Superior temporal gyrus (tissue), 1 donor: ENCODE results near the gene ZPBP2.
"Not testable (repeated sequence)": the region's sequence is repeated elsewhere in the genome, so short reads cannot be mapped to it uniquely, and the experiment has no call there.

Experiments used
- DNase-seq: peaks from one replicate; pipeline ENCODE4 v3.0.0-alpha.2; 2016; ENCODE audit errors: extremely low spot score

The ZPBP2 gene, protein sequence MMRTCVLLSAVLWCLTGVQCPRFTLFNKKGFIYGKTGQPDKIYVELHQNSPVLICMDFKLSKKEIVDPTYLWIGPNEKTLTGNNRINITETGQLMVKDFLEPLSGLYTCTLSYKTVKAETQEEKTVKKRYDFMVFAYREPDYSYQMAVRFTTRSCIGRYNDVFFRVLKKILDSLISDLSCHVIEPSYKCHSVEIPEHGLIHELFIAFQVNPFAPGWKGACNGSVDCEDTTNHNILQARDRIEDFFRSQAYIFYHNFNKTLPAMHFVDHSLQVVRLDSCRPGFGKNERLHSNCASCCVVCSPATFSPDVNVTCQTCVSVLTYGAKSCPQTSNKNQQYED

DNA sequence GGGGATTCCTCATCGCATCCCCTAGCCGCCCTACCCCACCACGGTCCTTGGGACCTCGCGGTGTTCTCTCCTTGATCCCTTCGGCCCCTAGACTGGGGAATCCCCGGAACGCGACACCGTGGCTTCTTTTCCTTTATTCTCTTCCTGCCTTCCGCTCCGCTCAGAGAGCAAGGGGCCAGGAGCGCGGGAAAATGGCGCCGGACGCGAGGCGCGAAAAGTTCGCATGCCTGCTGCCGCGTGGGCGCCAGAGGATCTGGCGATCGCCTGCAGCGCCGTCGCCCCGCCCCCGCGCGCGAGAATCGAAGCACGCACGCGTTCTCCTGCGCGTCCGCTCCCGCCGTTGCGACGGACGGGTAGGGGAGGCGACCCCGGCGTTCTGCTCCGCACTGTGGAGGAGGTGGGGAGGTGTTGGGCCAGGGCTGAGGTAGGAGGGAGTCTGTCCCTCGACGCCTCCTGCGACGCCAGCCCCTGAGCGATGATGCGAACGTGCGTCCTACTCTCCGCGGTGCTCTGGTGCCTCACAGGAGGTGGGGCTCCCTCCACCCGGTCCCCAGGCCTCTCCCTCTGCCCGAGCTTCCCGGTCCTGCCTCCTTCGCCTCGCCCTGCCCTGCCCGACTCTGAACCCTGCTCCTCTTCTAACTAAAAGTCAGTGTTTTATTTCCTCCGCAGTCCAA is at the start of gene ZPBP2:
Gene ZPBP2 (plus strand): TSS at position 323 of the 674 bp plus-strand sequence. CDS start 153 bp downstream, at position 476.
- DNase-seq: no peak

DNA sequence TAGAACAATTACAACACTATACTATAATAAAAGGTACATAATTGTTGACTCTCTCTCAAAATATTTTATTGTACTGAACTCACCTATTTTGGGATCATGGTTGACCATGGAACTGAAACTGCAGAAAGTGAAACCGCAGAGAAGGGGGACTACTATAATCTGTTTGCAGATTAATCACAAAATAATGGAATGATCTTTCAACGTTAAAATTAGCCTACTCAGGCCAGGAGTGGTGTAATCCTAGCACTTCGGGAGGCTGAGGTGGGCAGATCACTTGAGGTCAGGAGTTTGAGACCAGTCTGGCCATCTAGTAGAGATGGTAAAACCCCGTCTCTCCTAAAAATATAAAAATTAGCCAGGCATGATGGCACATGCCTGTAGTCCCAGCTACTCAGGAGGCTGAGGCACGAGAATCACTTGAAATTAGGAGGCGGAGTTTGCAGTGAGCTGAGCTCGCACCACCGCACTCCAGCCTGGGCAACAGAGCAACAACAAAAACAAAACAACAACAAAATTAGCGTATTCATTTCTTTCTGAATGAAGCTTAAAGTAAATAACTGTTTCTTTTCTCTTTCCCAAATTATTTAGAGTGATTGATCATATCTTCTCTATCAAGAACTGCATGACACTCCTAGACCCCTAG is 49.5 kb upstream of the ZPBP2 start:
- DNase-seq: no peak

DNA sequence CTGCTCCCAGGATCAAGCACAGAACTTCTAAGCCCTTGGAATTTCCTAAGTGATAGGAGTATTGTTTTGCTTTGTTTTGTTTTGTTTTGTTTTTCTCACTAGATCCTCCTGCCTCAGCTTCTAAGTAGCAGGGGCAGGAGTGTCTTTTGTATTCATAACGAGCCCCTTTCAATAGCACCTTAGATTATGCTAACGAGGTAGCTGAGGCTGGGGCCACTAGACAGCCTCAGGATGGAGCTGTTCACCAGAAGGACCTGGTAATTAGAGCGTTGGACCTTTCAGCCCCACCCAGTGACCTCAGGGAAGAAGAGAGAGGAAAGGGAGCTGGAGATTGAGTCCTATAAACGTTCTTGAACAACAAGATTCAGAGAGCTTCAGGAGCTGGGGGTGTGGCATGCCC is 47.5 kb upstream of the ZPBP2 start:
- no peak for DNase-seq

DNA sequence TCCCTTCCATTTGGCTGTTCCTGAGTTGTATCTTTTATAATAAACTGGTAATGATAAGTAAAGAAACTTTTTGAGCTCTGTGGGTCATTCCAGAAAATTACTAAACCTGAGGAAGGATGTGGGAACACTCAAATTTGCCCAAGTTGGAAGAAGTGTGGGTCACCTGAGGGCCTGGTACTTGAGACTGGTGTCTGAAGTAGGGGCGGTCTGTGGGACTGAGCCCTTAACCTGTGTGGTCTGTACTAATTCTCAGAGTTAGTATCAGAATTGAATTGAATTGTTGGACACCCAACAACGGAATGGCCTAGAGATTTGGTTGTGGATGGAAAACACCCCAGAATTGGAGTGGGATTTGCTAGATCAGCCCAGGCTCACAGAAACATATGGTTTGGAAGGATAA is 47.0 kb upstream of the ZPBP2 start:
- DNase-seq: no peak

DNA sequence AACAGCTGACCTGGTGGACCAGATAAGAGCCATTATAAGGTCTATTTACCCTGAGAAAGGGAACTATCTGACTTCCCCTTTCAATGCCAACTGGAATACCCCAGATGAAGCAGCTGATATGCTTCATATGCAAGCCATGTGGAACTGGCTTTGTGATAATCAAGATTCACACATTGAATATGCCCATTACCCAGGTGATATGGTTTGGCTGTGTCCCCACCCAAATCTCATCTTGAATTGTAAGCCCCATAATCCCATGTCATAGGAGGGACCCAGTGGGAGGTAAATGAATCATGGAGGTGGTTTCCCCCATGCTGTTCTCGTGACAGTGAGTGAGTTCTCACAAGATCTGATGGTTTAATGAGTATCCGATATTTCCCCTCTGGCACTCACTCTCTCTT is 46.0 kb upstream of the ZPBP2 start:
- no peak for DNase-seq

DNA sequence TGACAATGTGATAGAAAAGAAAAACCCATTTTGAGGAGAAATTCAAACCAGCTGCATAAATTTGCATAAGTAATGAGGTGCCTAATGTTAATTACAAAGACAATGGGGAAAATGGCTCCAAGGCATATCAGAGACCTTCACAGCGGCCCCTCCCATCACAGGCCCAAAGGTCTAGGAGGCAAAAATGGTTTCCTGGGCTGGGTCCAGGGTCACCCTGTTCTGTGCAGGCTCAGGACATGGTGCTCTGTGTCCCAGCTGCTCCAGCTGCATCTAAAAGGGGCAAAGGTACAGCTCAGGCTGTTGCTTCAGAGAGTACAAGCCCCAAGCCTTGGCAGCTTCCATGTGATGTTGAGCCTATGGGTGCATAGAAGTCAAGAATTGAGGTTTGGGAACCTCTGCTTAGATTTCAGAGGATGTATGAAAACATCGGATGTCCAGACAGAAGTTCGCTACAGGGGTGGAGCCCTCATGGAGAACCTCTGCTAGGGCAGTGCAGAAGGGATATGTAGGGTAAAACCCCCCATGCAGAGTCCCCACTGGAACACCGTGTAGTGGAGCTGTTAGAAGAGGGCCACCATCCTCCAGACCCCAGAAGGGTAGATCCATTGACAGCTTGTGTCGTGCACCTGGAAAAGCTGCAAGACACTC is 44.5 kb upstream of the ZPBP2 start:
- no peak for DNase-seq

DNA sequence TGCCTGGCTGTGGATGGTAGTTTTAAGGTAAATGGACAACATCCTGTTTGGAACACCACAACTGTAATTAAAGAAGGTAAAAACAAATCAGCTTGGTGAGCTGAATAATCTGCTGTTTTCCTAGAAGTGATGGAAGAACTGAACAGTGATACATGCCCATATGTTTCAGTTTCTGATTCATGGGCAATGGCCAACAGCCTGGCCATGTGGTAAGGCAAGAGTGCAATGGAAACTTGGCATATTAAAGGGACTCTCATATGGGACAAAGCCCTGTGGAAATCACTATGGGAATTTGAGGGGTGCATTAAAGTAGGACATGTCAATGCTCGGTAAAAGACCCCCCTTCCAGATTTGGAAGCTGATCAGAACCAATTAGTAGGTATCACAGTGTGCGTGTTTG is 41.7 kb upstream of the ZPBP2 start:
- DNase-seq: no peak

DNA sequence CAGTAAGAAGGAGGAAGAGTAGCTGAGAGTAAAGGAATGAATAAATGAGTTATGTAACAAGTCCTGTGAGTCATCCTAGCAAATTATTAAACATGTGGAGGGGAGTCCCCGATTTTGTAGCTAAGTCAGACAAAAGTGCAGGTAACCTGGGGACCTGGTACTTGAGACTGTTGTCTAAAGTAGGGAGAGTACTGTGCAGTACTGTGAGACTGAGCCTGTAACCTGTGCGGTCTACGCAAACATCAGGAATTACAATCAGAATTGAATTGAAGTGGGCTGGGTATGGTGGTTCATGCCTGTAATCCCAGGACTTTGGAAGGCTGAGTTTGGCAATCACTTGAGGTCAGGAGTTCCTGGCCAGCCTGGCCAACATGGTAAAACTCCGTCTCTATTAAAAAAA is 39.6 kb upstream of the ZPBP2 start:
- no peak for DNase-seq

DNA sequence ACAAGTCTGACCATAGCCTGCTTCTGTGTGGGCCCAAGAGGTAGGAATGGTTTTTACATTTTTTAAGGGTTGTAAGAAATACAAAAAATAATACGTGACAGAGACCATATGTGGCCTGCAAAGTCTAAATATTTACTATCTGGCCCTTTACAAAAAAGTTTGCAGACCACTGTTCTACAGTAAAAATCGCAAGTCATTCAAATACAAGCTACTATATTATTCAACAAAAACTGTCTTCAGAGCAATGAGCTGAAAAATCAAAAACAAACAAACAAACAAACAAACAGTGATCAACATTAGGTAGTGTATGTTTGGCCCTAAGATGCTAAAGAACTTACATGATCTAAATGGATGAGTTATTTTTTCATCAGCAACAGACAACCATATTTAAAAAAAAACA is 36.4 kb upstream of the ZPBP2 start:
- no peak for DNase-seq

DNA sequence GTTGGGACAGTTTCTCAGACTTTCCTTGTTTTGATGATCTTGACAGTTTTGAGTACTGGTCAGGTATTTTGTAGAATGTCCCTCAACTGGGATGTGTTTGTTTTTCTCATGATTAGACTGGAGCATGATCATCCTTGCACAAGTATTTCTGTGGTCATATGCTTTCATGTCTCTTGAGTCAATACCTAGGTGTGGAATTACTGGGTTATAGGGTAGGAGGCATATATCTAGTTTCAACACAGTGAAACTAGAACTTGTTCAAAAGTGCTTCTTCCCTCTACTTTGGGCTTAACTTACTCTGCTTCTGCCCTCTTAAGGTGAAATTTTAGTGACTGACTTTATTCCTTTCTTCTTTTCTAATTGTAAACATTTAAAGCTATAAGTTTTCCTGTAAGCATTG is 34.0 kb upstream of the ZPBP2 start:
- DNase-seq: no peak

DNA sequence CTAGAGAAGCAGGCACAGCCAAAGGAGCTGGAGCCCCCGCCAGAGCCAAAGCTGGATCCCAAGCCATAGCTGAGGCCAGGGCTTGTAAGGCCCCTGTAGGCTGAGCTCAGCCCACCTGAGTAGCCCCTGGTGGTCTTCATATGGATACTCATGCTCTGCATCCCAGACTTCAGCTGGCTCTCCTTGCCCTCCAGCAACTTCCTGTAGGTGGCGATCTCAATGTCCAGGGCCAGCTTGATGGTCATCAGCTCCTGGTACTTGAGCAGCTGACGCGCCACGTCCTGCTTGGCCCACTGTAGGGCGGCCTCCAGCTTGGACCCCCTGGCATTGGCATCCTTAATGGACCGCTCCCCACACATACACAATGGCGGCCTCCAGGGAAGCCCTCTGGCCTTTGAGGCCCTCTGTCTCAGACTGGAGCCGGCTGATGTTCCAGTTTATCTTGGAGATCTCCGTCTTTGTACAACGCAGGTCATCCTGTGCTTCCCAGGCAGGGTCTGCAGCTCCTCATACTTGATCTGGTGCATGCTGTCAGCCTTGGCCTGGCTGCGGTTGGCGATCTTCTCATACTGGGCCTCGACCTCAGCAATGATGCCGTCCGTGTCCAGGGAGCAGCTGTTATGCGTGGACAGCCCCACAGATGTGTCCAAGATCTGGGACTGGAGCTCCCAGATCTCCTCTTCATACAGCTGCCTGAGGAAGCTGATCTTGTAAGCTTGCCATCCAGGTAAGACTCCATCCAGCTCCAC is 32.8 kb upstream of the ZPBP2 start:
- DNase-seq: no peak

DNA sequence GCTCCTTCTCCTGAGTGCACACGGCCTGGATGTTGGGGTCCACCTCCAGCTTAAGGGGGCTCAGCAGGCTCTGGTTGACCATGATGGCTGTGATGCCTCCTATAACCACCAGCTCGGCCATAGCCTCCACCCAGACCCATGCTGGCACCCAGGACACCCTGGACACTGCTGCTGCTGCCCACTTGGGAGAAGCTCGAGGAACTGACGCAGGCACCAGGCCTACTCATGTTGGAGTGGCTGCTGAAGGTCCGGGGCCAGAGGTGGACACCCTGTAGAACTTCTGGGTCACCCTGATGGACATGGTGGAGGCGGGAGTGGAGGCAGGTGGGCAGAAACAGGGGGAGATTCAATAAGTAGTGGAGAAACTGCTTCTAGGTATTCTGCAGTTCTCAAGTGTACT is 31.9 kb upstream of the ZPBP2 start:
- no peak for DNase-seq

DNA sequence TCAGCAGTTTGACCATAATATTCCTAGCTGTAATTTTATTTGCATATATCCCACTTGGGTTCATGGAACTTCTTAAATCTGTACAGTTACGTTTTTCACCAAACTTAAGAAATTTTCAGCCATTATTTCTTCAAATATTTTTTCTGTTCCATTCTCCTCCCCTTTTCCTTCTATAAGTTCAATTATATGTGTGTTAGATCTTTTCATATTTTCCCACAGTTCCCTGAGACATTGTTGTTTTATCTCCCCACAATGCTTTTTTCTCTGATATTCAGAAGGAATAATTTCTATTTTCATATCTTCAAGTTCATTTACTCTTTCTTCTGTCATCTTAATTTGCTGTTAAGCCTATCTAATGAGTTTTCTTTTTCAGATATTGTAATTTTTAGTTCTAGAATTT is 29.9 kb upstream of the ZPBP2 start:
- DNase-seq: no peak

DNA sequence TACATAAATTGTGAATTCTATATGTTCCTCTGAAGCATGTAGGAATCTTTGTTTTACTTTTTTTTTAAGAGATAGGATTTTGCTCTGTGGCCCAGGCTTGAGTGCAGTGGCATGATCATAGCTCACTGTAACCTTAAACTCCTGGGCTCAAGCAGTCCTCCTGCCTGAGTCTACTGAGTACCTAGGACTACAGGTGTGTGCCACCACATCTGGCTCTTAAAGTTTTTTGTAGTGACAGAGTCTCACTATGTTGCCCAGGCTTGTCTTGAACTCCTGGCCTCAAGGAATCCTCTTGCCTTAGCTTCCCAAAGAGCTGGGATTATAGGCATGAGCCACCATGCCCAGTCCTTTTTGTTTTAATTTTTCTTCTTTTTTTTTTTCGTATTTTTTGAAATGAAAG is 29.2 kb upstream of the ZPBP2 start:
- no peak for DNase-seq

DNA sequence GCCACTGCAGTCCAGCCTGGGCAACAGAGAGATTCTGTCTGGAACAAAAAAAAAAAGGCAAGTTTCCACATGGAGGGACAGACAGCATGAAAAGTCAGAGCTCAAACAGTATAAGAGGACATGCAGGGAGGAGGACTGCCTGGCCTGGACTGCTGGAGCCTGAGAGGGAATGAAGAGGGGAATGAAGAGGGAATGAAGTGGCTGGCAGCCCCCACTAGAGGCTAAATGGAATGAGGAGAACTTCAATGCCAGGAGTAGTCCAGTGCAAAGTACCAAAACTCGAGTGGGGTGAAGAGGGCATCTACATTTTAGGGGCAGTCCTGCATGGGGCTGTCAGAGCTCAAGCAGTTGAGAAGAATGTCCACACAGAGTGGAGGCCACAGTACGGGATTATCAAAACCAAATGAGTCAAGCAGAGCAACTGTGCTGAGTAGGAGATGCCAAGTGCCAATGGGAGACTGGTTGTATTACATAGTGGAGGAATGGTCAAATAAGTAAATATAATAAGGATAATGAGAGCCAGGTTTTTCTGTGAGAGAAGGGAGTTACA is 26.8 kb upstream of the ZPBP2 start:
- no peak for DNase-seq

DNA sequence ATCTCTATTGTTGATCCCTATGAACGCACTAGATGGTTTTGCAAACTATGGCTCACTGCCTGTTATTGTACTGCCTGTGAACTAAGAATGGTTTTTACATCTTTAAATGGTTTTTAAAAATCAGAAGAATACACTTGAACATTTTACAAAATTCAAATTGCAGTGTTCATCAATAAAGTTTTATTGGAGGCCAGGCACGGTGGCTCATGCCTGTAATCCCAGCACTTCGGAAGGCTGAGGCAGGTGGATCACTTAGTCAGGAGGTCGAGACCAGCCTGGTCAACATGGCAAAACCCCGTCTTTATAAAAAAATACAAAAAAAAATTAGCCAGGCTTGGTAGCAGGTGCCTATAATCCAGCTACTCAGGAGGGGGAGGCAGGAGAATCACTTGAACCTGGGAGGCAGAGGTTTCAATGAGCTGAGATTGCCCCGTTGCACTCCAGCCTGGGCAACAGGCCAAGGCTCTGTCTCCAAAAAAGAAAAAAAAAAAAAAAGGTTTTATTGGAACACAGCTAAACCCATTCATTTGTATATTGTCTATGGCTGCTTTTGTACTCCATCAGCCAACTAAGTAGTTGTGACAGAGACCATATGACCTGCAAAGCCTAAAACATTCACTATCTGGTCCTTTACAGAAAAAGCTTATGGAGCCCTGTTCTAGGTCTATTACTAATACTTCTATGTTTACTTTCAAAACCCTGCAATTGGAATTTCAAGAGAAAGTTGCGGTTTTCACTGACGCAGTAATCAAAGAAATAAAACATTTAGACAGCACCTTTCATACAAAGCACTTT is 22.8 kb upstream of the ZPBP2 start:
- no peak for DNase-seq

DNA sequence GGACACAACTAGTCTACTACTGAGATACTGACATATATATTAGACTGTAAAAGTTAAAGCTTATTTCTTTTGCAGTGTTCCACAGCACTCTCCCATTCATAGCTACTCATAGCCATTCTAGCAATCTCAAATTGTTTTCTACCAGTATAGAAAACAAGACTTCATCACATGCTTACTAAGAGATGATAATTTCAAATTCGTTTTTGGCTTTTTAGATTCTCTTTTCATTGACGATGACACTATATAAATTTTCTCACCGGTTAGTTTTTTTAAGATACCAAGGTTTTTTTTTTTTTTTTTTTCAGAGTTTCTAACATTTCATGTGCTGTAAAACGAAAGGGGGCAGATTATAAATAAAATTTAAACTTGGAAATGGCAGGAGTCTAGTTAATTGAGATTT is 21.8 kb upstream of the ZPBP2 start:
- DNase-seq: no peak

DNA sequence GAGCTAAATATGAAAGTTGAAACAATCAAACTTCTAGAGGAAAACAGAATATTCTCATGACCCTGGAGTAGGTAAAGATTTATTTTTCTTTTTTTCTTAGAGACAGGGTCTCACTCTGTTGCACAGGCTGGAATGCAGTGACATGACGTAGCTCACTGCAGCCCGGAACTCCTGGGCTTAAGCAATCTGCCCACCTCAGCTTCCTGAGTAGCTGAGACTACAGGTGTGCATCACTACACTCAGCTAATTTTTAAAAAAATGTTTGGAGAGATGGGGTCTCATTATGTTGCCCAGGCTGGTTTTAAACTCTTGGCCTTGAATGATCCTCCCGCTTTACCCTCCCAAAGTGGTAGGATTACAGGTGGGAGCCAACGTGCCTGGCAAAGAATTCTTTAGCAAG is 19.4 kb upstream of the ZPBP2 start:
- DNase-seq: no peak

DNA sequence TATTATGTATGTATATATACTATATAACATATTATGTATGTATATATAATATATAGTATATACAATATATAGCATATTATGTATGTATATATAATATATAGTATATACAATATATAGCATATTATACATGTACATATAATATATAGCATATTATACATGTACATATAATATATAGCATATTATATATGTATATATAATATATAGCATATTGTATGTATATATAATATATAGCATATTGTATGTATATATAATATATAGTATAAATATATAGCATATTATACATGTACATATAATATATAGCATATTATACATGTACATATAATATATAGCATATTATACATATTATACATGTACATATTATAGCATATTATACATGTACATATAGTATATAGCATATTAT is 17.8 kb upstream of the ZPBP2 start:
- DNase-seq: not testable (repeated sequence)

DNA sequence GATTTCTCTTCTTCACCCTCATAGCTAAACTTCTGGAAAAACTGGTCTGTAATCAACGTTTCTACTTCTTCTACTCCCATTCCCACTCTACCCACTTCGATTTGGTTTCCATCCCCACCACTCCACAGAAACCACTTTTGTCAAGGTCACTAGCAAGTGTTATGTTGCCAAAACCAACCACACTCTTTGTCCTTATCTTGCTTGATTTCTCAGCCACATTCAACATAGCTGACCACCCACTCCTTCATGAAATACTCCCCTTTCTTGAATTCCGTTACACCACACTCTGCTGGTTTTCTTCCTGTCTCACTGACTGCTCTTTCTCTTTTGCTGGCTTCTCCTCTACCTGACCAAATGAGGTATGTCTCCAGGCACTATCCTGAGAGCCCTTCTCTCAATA is 15.8 kb upstream of the ZPBP2 start:
- no peak for DNase-seq

DNA sequence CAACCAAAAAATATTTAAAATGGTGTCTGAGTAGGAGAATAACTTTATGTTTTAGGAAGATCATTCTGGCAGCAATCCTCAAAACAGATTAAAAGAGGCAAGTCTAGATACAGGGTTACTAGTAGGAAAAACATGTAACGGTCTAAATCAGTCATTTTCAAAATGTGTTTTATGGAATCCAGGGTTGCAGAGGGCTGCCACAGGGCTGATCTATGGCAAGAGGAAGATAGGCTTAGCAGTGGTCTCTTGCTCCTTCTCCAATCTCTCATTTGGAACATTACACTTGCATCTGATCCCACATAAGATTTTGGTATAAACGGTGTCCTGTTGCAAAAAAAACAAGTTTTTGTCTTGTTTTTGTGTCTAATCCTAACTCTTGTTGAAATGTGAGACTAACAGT is 13.1 kb upstream of the ZPBP2 start:
- no peak for DNase-seq
